GM18511 (cell line): ENCODE data around the gene DPH1.
A peak's percentile ranks its signal among the peaks of the same experiment; 100 is the strongest.

Source experiments
- ATAC-seq: cut with Tn5 transposase; IDR thresholded peaks from one replicate; pipeline ENCODE4 v1.9.1; 2021; ENCODE audit warnings: mild to moderate bottlenecking, moderate library complexity; ENCODE audit not compliant: unreplicated experiment

DPH1 gene

GRCh38 chr17:2049333-2050299 is 19.7 kb downstream of the DPH1 start:
- ATAC-seq: peak; percentile 55

- ATAC-seq: peak; percentile 18
These were observed 20.5 kb downstream of the DPH1 start for GRCh38 chr17:2050300-2051060.

GRCh38 chr17:2051061-2051932 is 21.3 kb downstream of the DPH1 start:
- no peak for ATAC-seq

GRCh38 chr17:2051933-2052559 is 22.1 kb downstream of the DPH1 start:
- no peak for ATAC-seq

GRCh38 chr17:2053380-2054261 is 23.7 kb downstream of the DPH1 start:
- no peak for ATAC-seq

- ATAC-seq: no peak
These were observed 24.2 kb downstream of the DPH1 start for GRCh38 chr17:2054262-2054511.

- ATAC-seq: peak; percentile 44
These were observed 24.7 kb downstream of the DPH1 start, which contains the start of gene HIC1 for GRCh38 chr17:2054512-2055291. TSS of gene HIC1 (plus strand) at chr17:2055103. CDS start at chr17:2056691, 1,588 bp downstream.

- ATAC-seq: no peak
These were observed 25.6 kb downstream of the DPH1 start for GRCh38 chr17:2055292-2056205.

GRCh38 chr17:2056206-2057174 is 26.5 kb downstream of the DPH1 start:
- ATAC-seq: no peak

- no peak for ATAC-seq
These were observed 27.3 kb downstream of the DPH1 start for GRCh38 chr17:2057175-2057759.

- ATAC-seq: no peak
These were observed 28.0 kb downstream of the DPH1 start for GRCh38 chr17:2057760-2058585.

GRCh38 chr17:2058586-2059546 is 28.9 kb downstream of the DPH1 start:
- no peak for ATAC-seq

GRCh38 chr17:2059547-2060384 is 29.8 kb downstream of the DPH1 start:
- no peak for ATAC-seq

- no peak for ATAC-seq
These were observed 30.4 kb downstream of the DPH1 start for GRCh38 chr17:2060385-2060658.
